Measurements from ENCODE around the gene FAM13A.

Gene FAM13A

GRCh38 chr4:88779431-88779830 is 277.6 kb downstream of the FAM13A start:
- no peak for DNase-seq (ENCODE audit: low spot score)

DNA sequence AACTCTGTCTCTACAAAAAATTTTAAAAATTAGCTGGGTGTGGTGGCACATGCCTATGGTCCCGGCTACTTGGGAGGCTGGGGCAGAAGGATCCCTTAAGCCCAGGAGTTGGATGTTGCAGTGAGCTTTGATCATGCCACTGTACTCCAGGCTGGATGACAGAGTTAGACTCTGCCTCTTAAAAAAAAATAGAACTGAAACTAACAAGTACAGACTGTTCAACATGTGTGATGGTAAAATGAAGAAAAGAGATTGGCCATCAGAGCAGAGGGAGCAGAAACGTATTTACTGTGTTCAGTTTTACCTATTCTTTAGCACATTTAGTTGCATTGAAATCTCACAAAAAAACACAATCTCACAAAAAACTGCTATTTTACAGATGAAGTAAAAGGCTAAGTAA is 281.5 kb downstream of the FAM13A start:
- no peak for DNase-seq (ENCODE audit: low spot score)

- no peak for DNase-seq (ENCODE audit: low spot score)
Measured at GRCh38 chr4:88775026-88775425, 282.0 kb downstream of the FAM13A start.

DNA sequence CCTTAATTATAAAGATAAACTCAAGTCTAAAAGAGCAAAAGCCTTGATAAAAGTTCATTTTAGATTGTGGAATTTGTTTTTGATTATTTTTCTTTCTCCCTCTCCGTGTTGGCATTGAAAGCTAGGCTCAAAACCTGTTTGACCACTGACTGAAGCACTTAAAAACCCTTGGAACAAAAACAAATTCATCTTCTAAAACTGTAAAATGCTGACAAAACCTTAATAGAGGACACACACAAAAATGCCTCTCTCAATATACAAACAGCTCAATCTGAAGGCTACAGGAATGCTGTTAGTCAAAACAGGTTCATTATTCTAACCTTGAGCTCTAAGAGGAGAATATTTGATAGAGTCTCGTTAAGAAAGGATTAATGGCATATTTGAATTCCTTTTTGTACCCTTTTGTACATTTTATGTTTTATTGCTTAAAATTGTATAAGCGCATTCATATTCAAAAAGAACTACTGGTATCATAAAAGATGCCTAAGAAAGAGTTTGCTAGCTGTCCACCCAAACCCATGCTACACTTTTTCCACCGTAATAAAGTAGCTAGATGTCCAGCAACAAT is 285.0 kb downstream of the FAM13A start:
- DNase-seq (ENCODE audit: low spot score), result no peak

- DNase-seq (ENCODE audit: low spot score), result no peak
Measured at GRCh38 chr4:88765729-88766128, 291.3 kb downstream of the FAM13A start.

DNA sequence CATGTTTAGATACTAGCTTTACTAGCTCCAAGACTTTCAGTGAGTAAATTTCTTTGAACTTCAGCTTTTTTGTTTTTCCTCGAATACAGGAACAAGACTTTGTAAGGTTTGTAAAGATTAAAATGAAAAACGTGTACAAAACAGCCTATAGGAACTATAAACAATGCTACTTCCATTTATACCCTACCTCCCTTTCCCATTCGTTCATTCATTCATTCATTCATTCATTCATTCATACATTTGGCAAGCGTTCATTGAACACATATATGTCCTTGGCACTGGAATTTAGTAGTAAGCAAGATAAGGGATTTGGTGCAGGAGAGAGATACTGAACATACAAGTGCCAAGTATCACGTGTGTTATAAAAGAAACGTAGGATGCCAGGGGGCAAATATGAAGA is 293.9 kb downstream of the FAM13A start:
- no peak for DNase-seq (ENCODE audit: low spot score)

- no peak for DNase-seq (ENCODE audit: low spot score)
Measured at GRCh38 chr4:88761861-88762523, 295.0 kb downstream of the FAM13A start.

DNA sequence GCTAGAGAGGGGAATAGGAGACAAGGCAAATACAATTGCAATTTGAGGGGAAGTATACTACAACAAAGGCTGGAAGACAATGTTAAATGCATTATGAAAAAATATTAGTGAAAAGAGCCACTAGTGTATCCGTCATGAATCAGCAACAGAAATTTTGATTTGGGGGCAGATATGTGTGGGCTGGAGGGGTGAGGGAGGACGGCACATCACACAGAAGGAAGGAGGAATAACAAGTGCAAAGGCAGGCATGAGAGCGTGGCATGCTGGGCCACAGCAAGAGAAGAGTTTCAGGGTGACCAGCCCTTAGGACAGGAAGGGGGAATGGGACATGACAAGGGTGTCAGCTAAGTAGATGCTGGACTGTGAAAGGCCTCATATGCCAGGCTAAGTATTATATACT is 295.6 kb downstream of the FAM13A start:
- no peak for DNase-seq (ENCODE audit: low spot score)

- DNase-seq (ENCODE audit: low spot score), result no peak
Measured at GRCh38 chr4:88759895-88760290, 297.1 kb downstream of the FAM13A start.

GRCh38 chr4:88759039-88759894 is 297.7 kb downstream of the FAM13A start:
- DNase-seq (ENCODE audit: low spot score), result no peak

- DNase-seq (ENCODE audit: low spot score), result no peak
Measured at GRCh38 chr4:88758264-88758663, 298.7 kb downstream of the FAM13A start.

DNA sequence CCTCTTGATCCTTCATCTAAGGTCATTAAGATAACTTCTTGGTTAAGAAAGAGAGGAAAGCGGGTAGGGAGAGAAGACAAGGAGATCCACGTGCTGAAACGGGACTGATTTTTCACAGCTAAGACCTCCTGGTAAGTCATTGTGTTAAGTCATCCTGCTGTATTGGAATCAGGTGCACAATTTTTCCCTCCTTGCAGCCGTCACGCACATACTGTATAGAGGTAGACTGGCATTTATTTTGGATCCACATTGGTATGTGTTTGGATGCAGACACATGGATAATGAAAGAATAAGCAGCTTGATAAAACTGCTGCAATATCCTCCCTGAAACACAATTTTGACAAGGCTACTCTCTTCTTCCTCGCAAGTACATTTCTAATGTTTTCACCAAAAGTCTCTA is 299.2 kb downstream of the FAM13A start:
- no peak for DNase-seq (ENCODE audit: low spot score)

DNA sequence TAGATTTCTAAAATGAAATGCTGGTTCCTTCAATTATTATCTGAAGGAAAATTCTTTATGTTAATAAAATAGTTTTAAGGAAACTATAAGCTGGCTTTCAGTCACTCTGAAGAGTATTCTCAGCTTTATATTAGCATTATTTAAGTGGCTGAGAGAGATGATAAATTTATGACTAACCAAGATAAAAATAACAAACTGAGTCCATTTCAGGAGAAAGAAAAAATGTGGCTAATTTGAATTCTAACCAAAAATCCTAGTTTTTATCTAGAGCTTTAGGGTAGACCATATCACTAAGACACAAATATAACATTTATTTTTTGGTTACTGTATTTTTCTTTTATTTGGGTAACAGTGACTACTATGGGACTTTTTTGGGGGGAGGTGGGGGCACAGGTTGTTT is 299.9 kb downstream of the FAM13A start:
- DNase-seq (ENCODE audit: low spot score), result no peak

GRCh38 chr4:88756149-88756548 is 300.8 kb downstream of the FAM13A start:
- DNase-seq (ENCODE audit: low spot score), result no peak

DNA sequence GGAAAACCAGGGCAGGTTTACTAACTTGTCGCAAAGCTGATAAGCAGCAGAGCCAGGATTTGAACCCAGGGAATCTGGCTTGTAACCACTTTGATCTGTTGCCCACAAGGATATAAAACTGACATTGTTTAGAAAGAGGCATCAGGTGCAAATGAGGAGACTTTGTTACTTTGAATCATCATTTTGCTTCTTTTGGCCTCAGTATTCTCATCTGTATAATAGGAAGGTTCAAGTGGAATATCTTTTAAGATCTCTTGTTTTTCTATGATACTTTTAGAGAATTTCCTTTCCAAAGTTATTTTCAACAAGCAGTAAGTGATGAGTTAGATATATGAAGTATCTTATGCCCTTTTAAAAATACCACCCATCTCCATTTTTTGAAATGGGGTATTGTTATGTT is 301.5 kb downstream of the FAM13A start:
- no peak for DNase-seq (ENCODE audit: low spot score)

DNA sequence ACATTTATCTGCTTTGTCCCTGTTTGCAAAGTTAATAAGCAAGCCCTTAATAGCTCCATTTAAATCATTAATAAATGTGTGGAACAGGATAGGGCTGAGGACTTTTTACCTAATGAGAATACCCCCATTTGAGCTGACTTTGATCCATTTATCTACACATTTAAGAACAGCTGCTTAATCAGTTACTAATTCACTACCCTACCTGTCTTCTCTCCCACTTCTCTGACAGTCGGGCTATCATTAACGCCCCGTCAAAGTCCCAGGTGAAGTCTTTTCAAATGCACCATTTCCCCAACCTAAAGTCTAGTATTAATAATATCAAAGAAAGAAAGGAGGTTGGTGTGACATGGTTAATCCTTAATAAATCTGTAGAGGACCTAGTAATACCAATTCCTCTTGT is 302.2 kb downstream of the FAM13A start:
- no peak for DNase-seq (ENCODE audit: low spot score)

- no peak for DNase-seq (ENCODE audit: low spot score)
Measured at GRCh38 chr4:88753658-88754571, 303.1 kb downstream of the FAM13A start.

DNA sequence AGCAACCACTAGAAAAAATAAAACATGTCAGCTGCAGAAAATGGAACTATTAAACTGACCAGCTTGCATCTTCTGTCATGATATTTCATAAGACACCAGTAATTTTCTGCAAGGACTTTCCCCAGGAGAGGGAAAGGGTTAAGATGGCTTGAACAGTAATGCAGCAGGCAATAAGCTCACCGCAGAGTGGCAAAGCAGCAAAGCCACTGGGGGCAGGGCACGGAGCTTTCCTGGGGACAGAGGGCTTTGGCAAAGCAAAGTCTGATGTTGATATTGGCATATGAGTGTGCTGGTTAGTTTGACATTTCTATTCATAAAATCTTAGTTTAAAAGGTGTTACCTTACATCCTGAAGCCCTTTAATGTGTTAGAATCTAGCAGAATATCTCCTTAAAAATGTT is 304.2 kb downstream of the FAM13A start:
- DNase-seq (ENCODE audit: low spot score), result no peak

GRCh38 chr4:88752076-88752463 is 304.9 kb downstream of the FAM13A start:
- DNase-seq (ENCODE audit: low spot score), result no peak

DNA sequence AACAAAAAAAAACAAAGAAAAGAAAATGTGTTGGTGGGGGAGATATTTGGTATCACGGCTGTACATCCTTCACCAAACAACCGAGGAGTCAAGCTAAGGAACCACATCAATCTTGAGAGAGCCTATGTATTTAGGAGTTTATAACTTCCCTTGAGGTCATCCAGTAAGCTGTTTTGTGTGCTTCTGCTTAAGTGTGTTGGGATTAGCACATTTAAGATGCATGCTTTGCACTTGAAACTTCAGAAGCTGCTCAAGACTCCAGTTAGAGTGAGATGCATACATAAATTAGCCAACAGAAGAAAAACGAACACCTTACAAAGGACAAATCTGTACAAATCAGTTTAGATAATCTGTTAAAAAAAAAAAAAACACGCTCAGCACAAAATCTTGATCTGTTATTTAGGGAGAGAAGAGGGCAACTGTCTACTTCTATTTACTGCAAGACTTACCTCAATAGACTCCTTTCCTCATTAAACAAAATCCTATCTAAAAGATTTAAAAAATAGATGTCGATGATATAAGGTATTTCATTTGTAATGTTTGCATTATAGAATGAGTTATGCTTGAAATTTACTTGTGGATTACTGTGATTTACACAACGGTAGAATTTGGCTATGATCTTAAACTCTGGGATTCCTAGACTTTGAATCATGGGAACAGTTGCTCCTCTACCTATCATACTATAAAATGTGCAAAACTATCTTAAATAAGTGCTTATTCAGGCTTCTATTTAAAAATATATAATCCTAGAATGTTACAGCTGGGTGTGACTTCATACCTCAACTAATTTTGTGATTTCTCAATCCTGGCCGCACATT is 305.5 kb downstream of the FAM13A start:
- no peak for DNase-seq (ENCODE audit: low spot score)

- DNase-seq (ENCODE audit: low spot score), result no peak
Measured at GRCh38 chr4:88750369-88750768, 306.6 kb downstream of the FAM13A start.
